Stomach (tissue), 9 donors: ENCODE measurements around the gene NCOA3. TPM values are rescaled to one million over a fixed set of nuclear protein-coding genes. Genes with fewer than 3 reads are reported as not detected.
A peak's percentile ranks its signal among the peaks of the same experiment; 100 is the strongest.

Source experiments
- DNase-seq, 2 donors: peaks; one replicate each; pipeline versions ENCODE4 v3.0.0 to v3.0.0-alpha.2; 2013 to 2019
- H3K27ac ChIP-seq, 5 donors: fragments of 200-600 bp in 4 of 5; sonication (generic) in 4 of 5; one replicate each; pipeline ENCODE4 v1.5.1; 2013 to 2019; ENCODE audit warnings: mild to moderate bottlenecking in 1 of 5, moderate library complexity in 1 of 5
- H3K27me3 ChIP-seq, 3 donors: fragments of 200-600 bp; sonication (generic); one replicate each; pipeline ENCODE4 v1.5.1; 2017 to 2019; ENCODE audit warnings: mixed run types in 1 of 3
- H3K36me3 ChIP-seq, 4 donors: fragments of 200-600 bp; sonication (generic); 1 replicate in 3 of 4; 2 replicates in 1 of 4; pipeline ENCODE4 v1.5.1; 2016 to 2019
- H3K4me1 ChIP-seq, 4 donors: fragments of 200-600 bp; sonication (generic); one replicate each; pipeline ENCODE4 v1.5.1; 2016 to 2019
- H3K4me3 ChIP-seq, 4 donors: fragments of 200-600 bp; sonication (generic) in 3 of 4; one replicate each; pipeline ENCODE4 v1.5.1; 2016 to 2019; ENCODE audit warnings: mild to moderate bottlenecking in 1 of 4
- H3K9me3 ChIP-seq, 4 donors: fragments of 200-600 bp; sonication (generic); one replicate each; pipeline ENCODE4 v1.5.1; 2016 to 2019
- CTCF ChIP-seq, 7 experiments: fragments of 450-650 bp in 4 of 7; fragments of 200-600 bp in 3 of 7; sonication (generic) in 3 of 7; IDR thresholded peaks; one replicate each; pipeline ENCODE4 v1.5.1; 2016 to 2019; ENCODE audit warnings: antibody characterized with exemption in 7 of 7, control low read depth in 2 of 7, mild to moderate bottlenecking in 1 of 7
- EP300 ChIP-seq: sonication (generic); formaldehyde crosslinking; IDR thresholded peaks from one replicate; pipeline ENCODE4 v1.6.1; 2017; ENCODE audit warnings: antibody characterized with exemption
- POLR2A ChIP-seq, 4 donors: fragments of 450-650 bp; IDR thresholded peaks; one replicate each; pipeline ENCODE4 v1.6.1; 2016; ENCODE audit warnings: antibody characterized with exemption in 4 of 4, control low read depth in 2 of 4, mild to moderate bottlenecking in 1 of 4, moderate library complexity in 1 of 4
- POLR2AphosphoS5 ChIP-seq, 3 donors: sonication (generic); formaldehyde crosslinking; IDR thresholded peaks; one replicate each; pipeline ENCODE4 v1.6.1; 2016; ENCODE audit warnings: antibody characterized with exemption in 3 of 3
- WGBS, 5 donors: extraction: QIAGEN DNeasy Blood & Tissue Kit in 3 of 5; methylation state at CpG; one replicate each; pipeline versions ENCODE4 v1.1.5 to v1.1.7; 2013 to 2018; 5-methylcytosine and 5-hydroxymethylcytosine counted together
- intact Hi-C: fragments of 100-400 bp; cut with DNase I; formaldehyde crosslinking; loops from one replicate; pipeline ENCODE4 v1.15.1; 2023; ENCODE audit warnings: low total_unique reads
- polyA plus RNA-seq, 3 donors: library from polyadenylated mRNA; stranded (reverse); fragments of 200-250 nt; gene quantifications; one replicate each; pipeline ENCODE4 v1.2.3, GENCODE V29; 2013
- total RNA-seq, 5 donors: library from RNA; depleted of rRNA; stranded (reverse); fragments of >200 nt; gene quantifications; one replicate each; pipeline versions ENCODE4 v1.1.0 to v1.2.3, GENCODE V29; 2014 to 2016
- donor health status: healthy with polysubstance abuse.
- donor health status: Bipolar disorder and iron deficiency.
- donor health status: healthy.

The NCOA3 gene
- total and polyA plus RNA-seq, 8 donors: 4.1 to 60.8 (median 16.3) TPM

- H3K4me1 ChIP-seq: peaks cover 3 to 54% (median 30%) of the 10 kb centered on the region in 4 donors
- intact Hi-C loops: no loop called here
- no peak overlapping the region for H3K27ac ChIP-seq
- WGBS, 5 donors: 88 to 93% (median 91%) methylated on average over 5 of the region's 5 CpGs
- TF ChIP-seq CTCF (IDR thresholded peaks at IDR 0.05) (no peak), POLR2AphosphoS5 (IDR thresholded peaks at IDR 0.05) (no peak), POLR2A (IDR thresholded peaks at IDR 0.05) (no peak), EP300 (no peak)
- H3K4me3 ChIP-seq: no peak overlapping the region
- H3K27me3 ChIP-seq: no peaks in the 10 kb centered on the region
- no peaks in the 10 kb centered on the region for H3K36me3 ChIP-seq
- no peak for DNase-seq
- H3K9me3 ChIP-seq: no peaks in the 10 kb centered on the region
These were observed 45.3 kb downstream of the NCOA3 start for GRCh38 chr20:47547034-47547387.

GRCh38 chr20:47549671-47550070 lies 48.0 kb downstream of the NCOA3 start:
- H3K36me3 ChIP-seq: no peaks in the 10 kb centered on the region
- intact Hi-C loops: no loop called here
- DNase-seq: no peak
- H3K4me3 ChIP-seq: no peak overlapping the region
- peaks cover 0 to 38% (median 14%) of the 10 kb centered on the region in 4 donors for H3K4me1 ChIP-seq
- H3K27ac ChIP-seq: no peak overlapping the region
- 88 to 99% (median 94%) methylated on average over 3 of the region's 3 CpGs for WGBS, 5 donors
- no peaks in the 10 kb centered on the region for H3K27me3 ChIP-seq
- no peaks in the 10 kb centered on the region for H3K9me3 ChIP-seq
- TF ChIP-seq CTCF (IDR thresholded peaks at IDR 0.05) (no peak), POLR2AphosphoS5 (IDR thresholded peaks at IDR 0.05) (no peak), EP300 (no peak), POLR2A (IDR thresholded peaks at IDR 0.05) (no peak)

GRCh38 chr20:47551222-47551621 lies 49.5 kb downstream of the NCOA3 start:
- intact Hi-C loops: no loop called here
- H3K9me3 ChIP-seq: no peaks in the 10 kb centered on the region
- no peaks in the 10 kb centered on the region for H3K27me3 ChIP-seq
- no peak for TF ChIP-seq POLR2A (IDR thresholded peaks at IDR 0.05)
- TF ChIP-seq EP300: no peak
- TF ChIP-seq POLR2AphosphoS5 (IDR thresholded peaks at IDR 0.05): no peak
- TF ChIP-seq CTCF (IDR thresholded peaks at IDR 0.05): no peak
- H3K4me3 ChIP-seq: no peak overlapping the region
- DNase-seq: no peak
- no peaks in the 10 kb centered on the region for H3K36me3 ChIP-seq
- H3K4me1 ChIP-seq: peaks cover 0 to 31% (median 9%) of the 10 kb centered on the region in 4 donors
- WGBS, 5 donors: 68 to 79% (median 73%) methylated on average over 5 of the region's 5 CpGs
- H3K27ac ChIP-seq: no peak overlapping the region

- Histone ChIP-seq H3K4me3 (no peak overlapping the region), H3K27ac (no peak overlapping the region), H3K9me3 (no peaks in the 10 kb centered on the region), H3K27me3 (no peaks in the 10 kb centered on the region), H3K36me3 (no peaks in the 10 kb centered on the region), H3K4me1 (peaks cover 0 to 32% (median 10%) of the 10 kb centered on the region in 4 donors)
- DNase-seq: peak in 1 of 2 donors; percentile 38
- intact Hi-C loops: no loop called here
- TF ChIP-seq POLR2A (IDR thresholded peaks at IDR 0.05) (no peak), EP300 (no peak), CTCF (IDR thresholded peaks at IDR 0.05) (no peak), POLR2AphosphoS5 (IDR thresholded peaks at IDR 0.05) (no peak)
These were observed 50.2 kb downstream of the NCOA3 start for GRCh38 chr20:47551841-47552240.
